HG02981 (cell line): ENCODE data around the gene DRG1.
"Not testable (repeated sequence)": the region's sequence is repeated elsewhere in the genome, so short reads cannot be mapped to it uniquely, and the experiment has no call there.

ENCODE experiments used
- ATAC-seq: cut with Tn5 transposase; IDR thresholded peaks from one replicate; pipeline ENCODE4 v1.9.1; 2021; ENCODE audit warnings: mild to moderate bottlenecking, moderate library complexity; ENCODE audit not compliant: unreplicated experiment

DRG1 gene, protein sequence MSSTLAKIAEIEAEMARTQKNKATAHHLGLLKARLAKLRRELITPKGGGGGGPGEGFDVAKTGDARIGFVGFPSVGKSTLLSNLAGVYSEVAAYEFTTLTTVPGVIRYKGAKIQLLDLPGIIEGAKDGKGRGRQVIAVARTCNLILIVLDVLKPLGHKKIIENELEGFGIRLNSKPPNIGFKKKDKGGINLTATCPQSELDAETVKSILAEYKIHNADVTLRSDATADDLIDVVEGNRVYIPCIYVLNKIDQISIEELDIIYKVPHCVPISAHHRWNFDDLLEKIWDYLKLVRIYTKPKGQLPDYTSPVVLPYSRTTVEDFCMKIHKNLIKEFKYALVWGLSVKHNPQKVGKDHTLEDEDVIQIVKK

DNA sequence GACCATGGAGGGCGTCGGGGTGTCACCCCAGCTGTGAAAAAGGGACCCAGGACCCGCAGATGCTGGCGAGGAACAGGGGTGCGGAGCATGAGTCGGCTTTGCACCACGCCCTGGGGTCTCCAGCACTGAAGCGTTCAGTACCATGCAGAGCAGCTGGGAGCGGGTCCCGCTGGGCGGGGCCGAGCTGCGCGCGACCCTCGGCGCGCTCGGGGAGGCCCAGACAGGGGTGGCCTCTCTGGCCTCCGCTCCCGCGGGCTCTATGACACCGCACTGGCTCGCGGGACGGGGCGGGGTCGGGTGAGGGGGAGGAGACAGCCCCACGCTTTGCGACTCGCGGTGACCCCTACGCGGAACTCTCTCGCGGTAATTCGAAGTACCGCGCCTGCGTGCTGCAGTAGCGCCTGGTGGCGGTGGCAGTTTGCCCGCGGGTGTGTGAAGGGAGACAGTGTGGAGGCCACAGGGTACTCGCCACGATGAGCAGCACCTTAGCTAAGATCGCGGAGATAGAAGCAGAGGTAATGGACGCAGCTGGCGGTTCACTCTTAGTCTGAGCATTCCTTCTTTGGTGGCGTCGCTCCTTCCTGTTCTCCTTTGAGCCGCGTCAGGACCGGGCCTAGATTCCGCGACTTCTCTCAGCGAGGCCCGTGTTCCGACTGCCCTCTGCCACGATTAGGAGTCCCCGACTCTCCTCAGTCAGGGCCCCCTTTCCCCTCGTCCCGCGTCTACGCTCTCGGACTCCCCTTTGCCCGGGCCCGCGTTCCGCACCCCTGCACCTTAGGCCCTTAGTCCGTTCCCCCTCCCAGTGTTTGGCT, at the start of gene DRG1:
TSS of gene DRG1 (plus strand) at position 394 of the 812 bp plus-strand sequence. CDS start at position 474, 80 bp downstream.
- peak; percentile 96 for ATAC-seq

GRCh38 chr22:31349960-31350359, 49.4 kb upstream of the DRG1 start:
- ATAC-seq, result no peak

DNA sequence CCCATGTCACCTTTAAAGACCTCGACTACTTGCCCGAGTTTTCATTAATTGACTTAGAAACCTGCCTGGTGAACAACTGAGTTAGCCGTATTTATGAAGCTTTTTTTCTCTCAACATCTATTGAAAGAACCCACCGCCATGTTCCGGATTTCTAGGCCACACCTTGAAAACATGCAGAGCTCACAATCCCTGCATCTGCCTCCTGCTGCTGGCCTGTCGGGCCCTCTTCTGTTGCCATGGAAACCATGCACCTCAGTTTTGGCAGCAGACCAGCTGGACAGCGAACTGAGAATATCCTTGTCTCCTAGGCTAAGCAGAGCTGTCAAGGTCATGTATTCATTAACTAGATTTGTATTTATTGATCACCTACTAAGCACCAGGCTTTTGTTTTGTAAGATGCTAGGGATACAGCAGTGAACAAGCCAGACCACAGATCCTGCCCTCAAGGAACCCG, 49.0 kb upstream of the DRG1 start:
- ATAC-seq, result no peak

DNA sequence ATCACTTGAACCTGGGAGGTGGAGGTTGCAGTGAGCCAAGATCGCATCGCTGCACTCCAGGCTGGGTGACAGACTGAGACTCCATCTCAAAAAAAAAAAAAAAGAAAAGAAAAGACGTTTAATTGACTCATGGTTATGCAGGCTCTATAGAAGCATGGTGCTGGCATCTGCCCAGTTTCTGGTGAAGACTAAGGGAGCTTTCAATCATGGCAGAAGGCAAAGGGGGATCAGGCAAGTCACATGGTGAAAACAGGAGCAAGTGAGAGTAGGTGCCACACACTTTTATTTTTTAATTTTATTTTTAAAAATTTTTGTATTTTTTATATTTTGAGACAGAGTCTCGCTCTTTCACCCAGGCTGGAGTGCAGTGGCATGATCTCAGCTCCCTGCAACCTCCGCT, 44.9 kb upstream of the DRG1 start:
- no peak for ATAC-seq

- ATAC-seq, result no peak
These were observed 39.4 kb upstream of the DRG1 start for GRCh38 chr22:31360029-31360428.

GRCh38 chr22:31361743-31362142, 37.7 kb upstream of the DRG1 start:
- ATAC-seq, result no peak

- no peak for ATAC-seq
These were observed 35.4 kb upstream of the DRG1 start for GRCh38 chr22:31363885-31364465.

DNA sequence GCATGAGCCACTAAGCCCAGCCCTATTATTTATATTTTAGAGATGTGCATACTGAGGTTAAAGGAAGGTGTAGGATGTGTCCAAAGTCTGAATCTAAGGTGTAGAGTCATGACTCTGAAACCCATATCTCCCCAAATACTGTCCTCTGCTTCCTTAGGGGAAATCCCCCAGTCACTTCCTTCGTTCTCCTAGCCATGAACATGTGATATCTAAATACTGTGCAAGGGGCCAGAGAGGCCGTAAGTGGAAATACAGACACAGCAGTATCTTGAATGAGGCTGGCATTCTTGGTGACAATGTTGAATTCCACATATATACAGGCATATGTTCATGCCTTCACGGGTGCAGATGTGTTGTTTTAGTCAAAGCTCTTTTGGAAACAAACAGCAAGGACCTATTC, 32.0 kb upstream of the DRG1 start:
- ATAC-seq, result no peak

GRCh38 chr22:31377612-31378011, 21.8 kb upstream of the DRG1 start:
- ATAC-seq, result no peak

GRCh38 chr22:31378123-31378522, 21.3 kb upstream of the DRG1 start:
- ATAC-seq, result no peak

DNA sequence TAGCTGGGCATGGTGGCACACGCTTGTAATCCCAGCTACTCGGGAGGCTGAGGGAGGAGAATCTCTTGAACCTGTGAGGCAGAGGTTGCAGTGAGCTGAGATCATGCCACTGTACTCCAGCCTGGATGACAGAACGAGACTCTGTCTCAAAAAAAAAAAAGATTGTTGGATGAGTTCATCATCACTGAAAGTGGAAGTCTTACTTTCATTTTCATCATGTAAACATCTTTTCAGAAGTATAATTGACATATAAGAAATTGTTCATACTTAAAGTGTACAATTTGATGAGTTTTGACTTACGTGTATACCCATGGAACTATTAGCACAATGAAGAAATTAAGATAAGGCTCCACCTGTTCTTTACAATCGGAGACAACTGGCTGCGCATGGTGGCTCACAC, 20.8 kb upstream of the DRG1 start:
- ATAC-seq, result not testable (repeated sequence)

GRCh38 chr22:31393893-31394292, 5.5 kb upstream of the DRG1 start:
- no peak for ATAC-seq

- no peak for ATAC-seq
These were observed 5.1 kb upstream of the DRG1 start for GRCh38 chr22:31394326-31394725.

DNA sequence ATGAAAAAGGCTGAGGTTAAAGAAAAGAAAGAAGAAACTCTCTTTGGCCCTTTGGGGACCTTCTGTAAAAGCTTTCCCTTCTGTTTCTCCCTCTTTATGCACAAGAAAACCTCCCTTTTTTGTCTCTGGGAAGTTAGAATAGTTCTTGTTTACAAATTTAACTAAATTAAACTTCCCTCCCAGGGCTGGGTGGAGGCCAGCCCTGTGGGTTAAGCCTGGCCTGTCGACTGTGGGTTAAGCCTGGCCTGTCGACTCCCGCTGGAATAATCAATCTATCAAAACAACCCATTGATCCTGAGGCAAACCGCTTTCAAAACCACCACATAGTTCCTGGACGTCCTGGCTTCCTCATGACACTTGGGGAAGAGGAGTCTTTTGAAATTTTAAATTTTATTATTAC, 1.2 kb upstream of the DRG1 start:
- ATAC-seq, result no peak

GRCh38 chr22:31400023-31400397, 606 bp downstream of the DRG1 start:
- ATAC-seq, result no peak

- not testable (repeated sequence) for ATAC-seq
These were observed 2.9 kb downstream of the DRG1 start for GRCh38 chr22:31402350-31402749.

DNA sequence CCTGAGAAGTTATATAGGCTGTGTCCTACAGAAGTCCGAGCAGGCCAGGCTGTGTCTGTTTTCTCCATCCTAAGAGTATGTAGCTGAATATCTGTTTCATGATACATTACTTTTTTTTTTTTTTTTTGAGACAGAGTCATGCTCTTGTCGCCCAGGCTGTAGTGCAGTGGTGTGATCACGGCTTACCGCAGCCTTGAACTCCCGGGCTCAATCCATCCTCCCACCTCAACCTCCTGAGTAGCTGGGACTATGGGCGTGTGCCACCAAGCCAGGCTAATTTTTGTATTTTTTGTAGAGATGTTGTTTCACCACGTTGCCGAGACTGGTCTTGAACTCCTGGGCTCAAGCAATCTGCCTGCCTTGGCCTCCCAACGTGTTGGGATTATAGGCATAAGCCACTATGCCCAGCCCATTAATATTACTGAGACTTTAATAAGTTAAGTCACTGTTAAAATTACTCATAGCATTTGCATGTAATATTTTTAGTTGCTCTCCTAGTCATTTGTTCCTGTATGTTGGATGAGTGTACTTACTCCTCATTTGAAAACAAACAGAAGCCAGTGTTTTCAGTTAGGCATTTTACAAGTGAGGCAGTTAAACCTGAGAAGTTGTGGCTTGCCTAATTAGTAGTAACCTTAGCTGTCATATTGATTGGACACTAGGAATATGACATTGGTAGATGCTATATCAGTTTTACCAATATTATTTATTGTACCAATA, 26.1 kb downstream of the DRG1 start:
- ATAC-seq, result no peak

- no peak for ATAC-seq
These were observed 32.5 kb downstream of the DRG1 start for GRCh38 chr22:31431950-31432349.

DNA sequence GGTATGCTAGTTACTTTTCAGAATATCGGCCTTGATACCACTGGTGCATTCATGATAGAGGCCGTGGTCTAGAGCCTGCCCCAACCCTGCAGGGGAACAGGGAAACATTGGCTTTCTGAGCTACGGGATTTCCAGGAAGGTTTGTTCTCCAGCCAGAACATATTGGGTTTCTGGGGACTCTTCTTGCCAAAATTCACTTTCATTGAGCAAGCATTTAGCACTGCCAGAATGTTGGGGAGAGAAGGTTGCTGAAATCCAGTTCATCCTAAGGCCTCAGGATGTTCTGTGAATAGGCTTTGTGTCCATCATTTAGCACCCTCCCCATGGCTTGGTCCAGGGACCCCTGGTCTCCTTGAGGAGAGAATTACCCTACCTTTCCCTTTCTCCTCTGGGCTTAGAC, 36.7 kb downstream of the DRG1 start:
- no peak for ATAC-seq

DNA sequence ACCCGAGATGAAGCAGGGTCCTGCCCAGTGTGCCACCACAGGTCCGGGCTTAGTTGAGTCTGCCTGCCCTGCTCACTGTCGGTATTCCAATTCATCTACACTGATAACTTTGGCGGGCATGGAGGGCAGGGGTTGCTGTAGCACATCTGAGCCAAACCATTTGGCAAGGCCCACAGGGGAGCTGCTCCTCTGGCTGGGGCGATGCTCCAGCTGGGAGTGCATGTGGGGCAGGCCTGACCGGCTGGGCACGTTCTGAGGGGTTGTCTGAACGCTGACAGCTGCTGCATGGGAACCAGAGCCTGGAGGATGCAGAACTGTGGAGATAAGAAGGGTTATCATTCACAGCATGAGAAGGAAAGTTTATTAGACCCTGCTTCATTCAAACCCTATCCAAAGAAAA, 40.4 kb downstream of the DRG1 start:
- no peak for ATAC-seq

DNA sequence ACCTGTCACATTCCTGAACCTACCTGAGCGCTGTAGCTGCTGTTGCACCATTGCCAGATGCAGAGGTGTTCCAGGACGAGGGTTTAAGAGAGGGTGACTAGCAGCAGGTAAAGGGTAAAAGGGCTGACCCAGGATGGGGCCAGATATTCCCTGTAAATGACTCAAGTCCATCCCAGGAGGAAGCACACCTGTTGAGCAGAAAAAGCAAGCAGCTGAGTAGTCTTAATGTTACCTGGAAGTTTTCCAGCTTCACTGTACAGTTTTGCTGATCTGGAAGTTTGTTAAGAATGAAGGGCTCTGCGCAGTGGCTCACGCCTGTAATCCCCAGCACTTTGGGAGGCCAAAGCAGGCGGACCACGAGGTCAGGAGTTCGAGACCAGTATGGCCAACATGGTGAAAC, 41.3 kb downstream of the DRG1 start:
- ATAC-seq, result no peak
